Hepatocyte (in vitro differentiated cells): ENCODE measurements around the gene CARMIL3. TPM values are rescaled to one million over a fixed set of nuclear protein-coding genes. Genes with fewer than 3 reads are reported as not detected.

Experiments used
- DNase-seq: peaks from one replicate; pipeline ENCODE4 v3.0.0-alpha.2; 2016; ENCODE audit warnings: low spot score
- H2AFZ ChIP-seq: fragments of 200-600 bp; sonication (generic); 2 replicates; pipeline ENCODE4 v1.6.0; 2016; ENCODE audit warnings: antibody characterized with exemption, mild to moderate bottlenecking
- H3K27ac ChIP-seq: fragments of 200-600 bp; sonication (generic); 2 replicates; pipeline ENCODE4 v1.5.1; 2016; ENCODE audit warnings: mild to moderate bottlenecking
- H3K27me3 ChIP-seq: fragments of 200-600 bp; sonication (generic); 2 replicates; pipeline ENCODE4 v1.6.1; 2016
- H3K36me3 ChIP-seq: fragments of 200-600 bp; sonication (generic); replicated peaks from 2 replicates; pipeline ENCODE4 v1.5.1; 2016; ENCODE audit warnings: low read depth; ENCODE audit not compliant: insufficient read depth
- H3K4me1 ChIP-seq: fragments of 200-600 bp; sonication (generic); 2 replicates; pipeline ENCODE4 v1.5.1; 2016; ENCODE audit warnings: mild to moderate bottlenecking, moderate library complexity; ENCODE audit not compliant: insufficient read depth
- H3K4me2 ChIP-seq: fragments of 200-600 bp; sonication (generic); 2 replicates; pipeline ENCODE4 v1.6.0; 2016
- H3K4me3 ChIP-seq: fragments of 200-600 bp; sonication (generic); 2 replicates; pipeline ENCODE4 v1.5.1; 2016; ENCODE audit warnings: mild to moderate bottlenecking
- H3K79me2 ChIP-seq: fragments of 200-600 bp; sonication (generic); 2 replicates; pipeline ENCODE4 v1.6.0; 2017; ENCODE audit warnings: mild to moderate bottlenecking
- H3K9me2 ChIP-seq: fragments of 200-600 bp; sonication (generic); replicated peaks from 2 replicates; pipeline ENCODE4 v1.6.0; 2017; ENCODE audit warnings: mild to moderate bottlenecking; ENCODE audit not compliant: insufficient read depth
- H3K9me3 ChIP-seq: fragments of 200-600 bp; sonication (generic); 2 replicates; pipeline ENCODE4 v1.5.1; 2016; ENCODE audit warnings: low read depth, mild to moderate bottlenecking
- H4K20me1 ChIP-seq: fragments of 200-600 bp; sonication (generic); 2 replicates; pipeline ENCODE4 v1.6.0; 2016; ENCODE audit warnings: mild to moderate bottlenecking; ENCODE audit not compliant: insufficient read depth, poor library complexity, severe bottlenecking
- EZH2 ChIP-seq: fragments of 200-600 bp; sonication (generic); IDR thresholded peaks from 2 replicates; pipeline ENCODE4 v1.6.1; 2016; ENCODE audit warnings: antibody characterized with exemption, mild to moderate bottlenecking, borderline replicate concordance
- EZH2phosphoT487 ChIP-seq: fragments of 200-600 bp; sonication (generic); IDR thresholded peaks from one replicate; pipeline ENCODE4 v1.6.1; 2018; ENCODE audit warnings: antibody characterized with exemption, mild to moderate bottlenecking, low read depth, moderate library complexity; ENCODE audit not compliant: unreplicated experiment, severe bottlenecking
- WGBS: methylation state at CpG from one replicate; pipeline ENCODE4 v1.1.6; 2016; ENCODE audit warnings: low lambda C conversion rate; ENCODE audit errors: missing lambda C conversion rate; 5-methylcytosine and 5-hydroxymethylcytosine counted together
- polyA plus RNA-seq: library from polyadenylated mRNA; unstranded; fragments of >200 nt; fragmentation: Nextera tagmentation; extraction: Ambion mirVana; gene quantifications from 2 replicates; pipeline ENCODE4 v1.2.1, GENCODE V29; 2016
- total RNA-seq: library from RNA; depleted of rRNA; stranded (reverse); fragments of >200 nt; gene quantifications from 2 replicates; pipeline ENCODE4 v1.2.3, GENCODE V29; 2014
- TF ChIP-seq, protein P1 (sequence below): fragments of 200-600 bp; sonication (generic); IDR thresholded peaks from 2 replicates; pipeline ENCODE4 v1.5.1; 2016; ENCODE audit warnings: antibody characterized with exemption, mild to moderate bottlenecking; ENCODE audit not compliant: poor library complexity

Gene CARMIL3
- total and polyA plus RNA-seq, 2 experiments from 2014 or later, result 0.37 TPM; not detected in 1

- Histone ChIP-seq H2AFZ (no peak overlapping the region), H3K9me3 (no peaks in the 10 kb centered on the region), H3K27me3 (peaks cover 3% of the 10 kb centered on the region), H3K79me2 (no peaks in the 10 kb centered on the region), H3K4me3 (no peak overlapping the region), H3K9me2 (no peaks in the 10 kb centered on the region), H3K27ac (no peak overlapping the region), H3K36me3 (no peaks in the 10 kb centered on the region), H4K20me1 (no peaks in the 10 kb centered on the region), H3K4me1 (peaks cover 1% of the 10 kb centered on the region), H3K4me2 (no peak overlapping the region)
- WGBS, result 82% methylated on average over 12 of the region's 12 CpGs
- no peak for DNase-seq
- TF ChIP-seq EZH2phosphoT487 (no peak), EZH2 (no peak)
- TF ChIP-seq, protein P1, sequence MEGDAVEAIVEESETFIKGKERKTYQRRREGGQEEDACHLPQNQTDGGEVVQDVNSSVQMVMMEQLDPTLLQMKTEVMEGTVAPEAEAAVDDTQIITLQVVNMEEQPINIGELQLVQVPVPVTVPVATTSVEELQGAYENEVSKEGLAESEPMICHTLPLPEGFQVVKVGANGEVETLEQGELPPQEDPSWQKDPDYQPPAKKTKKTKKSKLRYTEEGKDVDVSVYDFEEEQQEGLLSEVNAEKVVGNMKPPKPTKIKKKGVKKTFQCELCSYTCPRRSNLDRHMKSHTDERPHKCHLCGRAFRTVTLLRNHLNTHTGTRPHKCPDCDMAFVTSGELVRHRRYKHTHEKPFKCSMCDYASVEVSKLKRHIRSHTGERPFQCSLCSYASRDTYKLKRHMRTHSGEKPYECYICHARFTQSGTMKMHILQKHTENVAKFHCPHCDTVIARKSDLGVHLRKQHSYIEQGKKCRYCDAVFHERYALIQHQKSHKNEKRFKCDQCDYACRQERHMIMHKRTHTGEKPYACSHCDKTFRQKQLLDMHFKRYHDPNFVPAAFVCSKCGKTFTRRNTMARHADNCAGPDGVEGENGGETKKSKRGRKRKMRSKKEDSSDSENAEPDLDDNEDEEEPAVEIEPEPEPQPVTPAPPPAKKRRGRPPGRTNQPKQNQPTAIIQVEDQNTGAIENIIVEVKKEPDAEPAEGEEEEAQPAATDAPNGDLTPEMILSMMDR, result no peak
Measured at GRCh38 chr14:24071836-24072430, 20.1 kb downstream of the CARMIL3 start.

DNA sequence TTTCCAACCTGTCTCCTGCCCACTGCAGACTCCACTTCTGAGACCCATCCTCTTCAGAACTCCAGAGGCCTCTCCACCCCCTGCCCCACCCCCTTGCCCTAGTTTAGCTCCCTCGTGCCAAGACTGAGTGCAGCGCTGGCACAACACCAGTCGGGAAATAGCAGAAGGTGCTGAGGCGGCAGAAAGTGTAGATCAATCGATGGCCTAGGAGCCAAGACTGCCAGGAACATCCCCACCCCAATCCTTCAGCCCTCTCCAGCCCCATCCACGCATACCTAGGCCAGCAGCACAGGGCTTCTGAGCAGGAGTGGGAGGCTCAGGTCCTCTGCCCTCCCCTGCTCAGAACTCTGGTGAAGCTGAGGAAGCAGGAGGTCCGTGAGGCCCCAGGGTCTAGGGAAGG lies 20.6 kb downstream of the CARMIL3 start:
- no peaks in the 10 kb centered on the region for H3K9me2 ChIP-seq
- H2AFZ ChIP-seq, result no peak overlapping the region
- peaks cover 3% of the 10 kb centered on the region for H3K27me3 ChIP-seq
- H3K4me2 ChIP-seq, result no peak overlapping the region
- H3K36me3 ChIP-seq, result no peaks in the 10 kb centered on the region
- H3K9me3 ChIP-seq, result no peaks in the 10 kb centered on the region
- no peaks in the 10 kb centered on the region for H3K79me2 ChIP-seq
- 92% methylated on average over 7 of the region's 7 CpGs for WGBS
- H3K4me3 ChIP-seq, result no peak overlapping the region
- H3K4me1 ChIP-seq, result no peaks in the 10 kb centered on the region
- no peak overlapping the region for H3K27ac ChIP-seq
- H4K20me1 ChIP-seq, result no peaks in the 10 kb centered on the region
- TF ChIP-seq, protein P1, result no peak
- TF ChIP-seq EZH2phosphoT487 (no peak), EZH2 (no peak)
- no peak for DNase-seq

GRCh38 chr14:24072881-24073877 lies 21.4 kb downstream of the CARMIL3 start:
- TF ChIP-seq EZH2phosphoT487 (no peak), EZH2 (no peak)
- TF ChIP-seq, protein P1, result no peak
- Histone ChIP-seq H3K4me2 (no peak overlapping the region), H3K27ac (no peak overlapping the region), H4K20me1 (no peaks in the 10 kb centered on the region), H2AFZ (no peak overlapping the region), H3K27me3 (peaks cover 3% of the 10 kb centered on the region), H3K9me3 (no peaks in the 10 kb centered on the region), H3K9me2 (no peaks in the 10 kb centered on the region), H3K4me3 (no peak overlapping the region), H3K4me1 (no peaks in the 10 kb centered on the region), H3K79me2 (no peaks in the 10 kb centered on the region), H3K36me3 (no peaks in the 10 kb centered on the region)
- 92% methylated on average over 25 of the region's 26 CpGs for WGBS
- no peak for DNase-seq
